Measurements from ENCODE around the gene PHEX.

GRCh38 chrX:22053481-22053880, 21.4 kb downstream of the PHEX start:
- no peak for TF ChIP-seq CTCF (IDR thresholded peaks at IDR 0.05)
- TF ChIP-seq POLR2A (IDR thresholded peaks at IDR 0.05) = no peak
- no peak for TF ChIP-seq POLR2AphosphoS5 (IDR thresholded peaks at IDR 0.05)

All from stomach (tissue), 4 donors.